Cortex of kidney (tissue), 1 donor: Measurements from ENCODE around the gene NLN.

ENCODE experiments used
- DNase-seq: peaks from one replicate; lab custom pipeline; 2025; lab: John Stamatoyannopoulos, UW

The NLN gene

GRCh38 chr5:65808818-65809217 is 86.8 kb downstream of the NLN start:
- no peak for DNase-seq

GRCh38 chr5:65809817-65810531 is 88.0 kb downstream of the NLN start:
- DNase-seq, result no peak

GRCh38 chr5:65811004-65811403 is 89.0 kb downstream of the NLN start:
- DNase-seq, result no peak

GRCh38 chr5:65811885-65812284 is 89.9 kb downstream of the NLN start:
- no peak for DNase-seq

GRCh38 chr5:65812648-65813047 is 90.6 kb downstream of the NLN start:
- no peak for DNase-seq

GRCh38 chr5:65813174-65813573 is 91.2 kb downstream of the NLN start:
- no peak for DNase-seq

GRCh38 chr5:65815161-65815560 is 93.2 kb downstream of the NLN start:
- DNase-seq, result no peak

GRCh38 chr5:65816729-65817128 is 94.7 kb downstream of the NLN start:
- DNase-seq, result no peak

GRCh38 chr5:65817931-65818330 is 95.9 kb downstream of the NLN start:
- DNase-seq, result no peak

- DNase-seq, result no peak
Measured at GRCh38 chr5:65818592-65818991, 96.6 kb downstream of the NLN start.

- no peak for DNase-seq
Measured at GRCh38 chr5:65819215-65819904, 97.4 kb downstream of the NLN start.

- no peak for DNase-seq
Measured at GRCh38 chr5:65819905-65820240, 97.9 kb downstream of the NLN start.

GRCh38 chr5:65820373-65820772 is 98.4 kb downstream of the NLN start:
- no peak for DNase-seq

GRCh38 chr5:65821966-65822365 is 100.0 kb downstream of the NLN start:
- no peak for DNase-seq

- DNase-seq, result no peak
Measured at GRCh38 chr5:65822710-65823109, 100.7 kb downstream of the NLN start.

GRCh38 chr5:65823204-65823603 is 101.2 kb downstream of the NLN start:
- DNase-seq, result no peak

- DNase-seq, result no peak
Measured at GRCh38 chr5:65823845-65824445, 101.9 kb downstream of the NLN start.

GRCh38 chr5:65825408-65826328 is 103.7 kb downstream of the NLN start:
- DNase-seq, result no peak

- no peak for DNase-seq
Measured at GRCh38 chr5:65828022-65828896, 106.3 kb downstream of the NLN start.

- no peak for DNase-seq
Measured at GRCh38 chr5:65830856-65831255, 108.9 kb downstream of the NLN start.

GRCh38 chr5:65831276-65831675 is 109.3 kb downstream of the NLN start:
- DNase-seq, result no peak
